Thoracic aorta (tissue), 2 donors: Measurements from ENCODE around the gene PLAAT3. TPM values are rescaled to one million over a fixed set of nuclear protein-coding genes. Genes with fewer than 3 reads are reported as not detected.
"Not testable (repeated sequence)": the region's sequence is repeated elsewhere in the genome, so short reads cannot be mapped to it uniquely, and the experiment has no call there.

Experiments
- ATAC-seq: fragments of 150-250 bp; one replicate; pipeline ENCODE4 v1.8.0; 2017; ENCODE audit warnings: low read depth; ENCODE audit not compliant: insufficient number of reproducible peaks, low FRiP score
- DNase-seq: peaks from one replicate; pipeline ENCODE4 v3.0.0-alpha.2; 2020; ENCODE audit warnings: low spot score
- H3K27ac ChIP-seq, 2 donors: fragments of 200-600 bp; sonication (generic); 1 replicate in 1 of 2; 2 replicates in 1 of 2; pipeline ENCODE4 v1.5.1; 2016; ENCODE audit warnings: mild to moderate bottlenecking in 2 of 2, moderate library complexity in 2 of 2
- H3K27me3 ChIP-seq: fragments of 200-600 bp; sonication (generic); replicated peaks from 2 replicates; pipeline ENCODE4 v1.6.0; 2016; ENCODE audit warnings: mild to moderate bottlenecking; ENCODE audit not compliant: insufficient read depth
- H3K36me3 ChIP-seq: fragments of 200-600 bp; sonication (generic); one replicate; pipeline ENCODE4 v1.5.1; 2016
- H3K4me1 ChIP-seq, 2 donors: fragments of 200-600 bp; sonication (generic); 1 replicate in 1 of 2; 2 replicates in 1 of 2; pipeline versions ENCODE4 v1.5.1 to v1.6.0; 2016; ENCODE audit warnings: low read depth in 2 of 2, mild to moderate bottlenecking in 1 of 2; ENCODE audit not compliant: control insufficient read depth in 1 of 2
- H3K4me3 ChIP-seq: fragments of 200-600 bp; sonication (generic); 2 replicates; pipeline ENCODE4 v1.5.1; 2016; ENCODE audit warnings: mild to moderate bottlenecking
- H3K9me3 ChIP-seq: fragments of 200-600 bp; sonication (generic); 2 replicates; pipeline ENCODE4 v1.5.1; 2016
- total RNA-seq, 2 donors: library from RNA; depleted of rRNA; stranded (reverse); fragments of >200 nt; gene quantifications; one replicate each; pipeline versions ENCODE4 v1.1.0 to v1.2.3, GENCODE V29; 2016
- TF ChIP-seq, protein P1 (sequence below): fragments of 200-600 bp; sonication (generic); IDR thresholded peaks from one replicate; pipeline ENCODE4 v1.5.1; 2019; ENCODE audit warnings: antibody characterized with exemption

PLAAT3 gene
- total RNA-seq, 2 donors from 2014 or later = 29.5 to 48.7 TPM

DNA sequence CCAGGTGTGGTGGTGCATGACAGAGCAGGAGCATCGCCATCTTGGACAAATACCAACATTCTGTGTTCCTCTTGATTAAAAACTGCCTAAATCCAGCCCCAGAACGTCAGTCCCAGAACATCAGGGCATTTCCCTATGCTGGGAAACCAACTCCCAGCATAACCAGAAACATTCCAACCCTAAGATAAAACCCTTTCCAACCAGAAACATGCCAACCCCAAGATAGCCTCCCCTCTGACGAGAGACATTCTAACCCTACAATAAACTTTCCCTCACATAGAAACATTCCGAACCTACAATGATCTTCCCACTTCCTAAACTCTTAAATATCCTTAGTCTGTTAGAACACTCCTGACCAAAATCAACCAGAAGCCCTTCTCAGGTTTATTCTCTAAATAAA lies 66.1 kb downstream of the PLAAT3 start:
- no peaks in the 10 kb centered on the region for H3K36me3 ChIP-seq
- no peak for ATAC-seq
- no peak overlapping the region for H3K4me3 ChIP-seq
- TF ChIP-seq, protein P1, sequence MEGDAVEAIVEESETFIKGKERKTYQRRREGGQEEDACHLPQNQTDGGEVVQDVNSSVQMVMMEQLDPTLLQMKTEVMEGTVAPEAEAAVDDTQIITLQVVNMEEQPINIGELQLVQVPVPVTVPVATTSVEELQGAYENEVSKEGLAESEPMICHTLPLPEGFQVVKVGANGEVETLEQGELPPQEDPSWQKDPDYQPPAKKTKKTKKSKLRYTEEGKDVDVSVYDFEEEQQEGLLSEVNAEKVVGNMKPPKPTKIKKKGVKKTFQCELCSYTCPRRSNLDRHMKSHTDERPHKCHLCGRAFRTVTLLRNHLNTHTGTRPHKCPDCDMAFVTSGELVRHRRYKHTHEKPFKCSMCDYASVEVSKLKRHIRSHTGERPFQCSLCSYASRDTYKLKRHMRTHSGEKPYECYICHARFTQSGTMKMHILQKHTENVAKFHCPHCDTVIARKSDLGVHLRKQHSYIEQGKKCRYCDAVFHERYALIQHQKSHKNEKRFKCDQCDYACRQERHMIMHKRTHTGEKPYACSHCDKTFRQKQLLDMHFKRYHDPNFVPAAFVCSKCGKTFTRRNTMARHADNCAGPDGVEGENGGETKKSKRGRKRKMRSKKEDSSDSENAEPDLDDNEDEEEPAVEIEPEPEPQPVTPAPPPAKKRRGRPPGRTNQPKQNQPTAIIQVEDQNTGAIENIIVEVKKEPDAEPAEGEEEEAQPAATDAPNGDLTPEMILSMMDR = no peak
- DNase-seq = no peak
- H3K27me3 ChIP-seq = no peaks in the 10 kb centered on the region
- H3K4me1 ChIP-seq = no peaks in the 10 kb centered on the region
- H3K9me3 ChIP-seq = no peaks in the 10 kb centered on the region
- no peak overlapping the region for H3K27ac ChIP-seq

DNA sequence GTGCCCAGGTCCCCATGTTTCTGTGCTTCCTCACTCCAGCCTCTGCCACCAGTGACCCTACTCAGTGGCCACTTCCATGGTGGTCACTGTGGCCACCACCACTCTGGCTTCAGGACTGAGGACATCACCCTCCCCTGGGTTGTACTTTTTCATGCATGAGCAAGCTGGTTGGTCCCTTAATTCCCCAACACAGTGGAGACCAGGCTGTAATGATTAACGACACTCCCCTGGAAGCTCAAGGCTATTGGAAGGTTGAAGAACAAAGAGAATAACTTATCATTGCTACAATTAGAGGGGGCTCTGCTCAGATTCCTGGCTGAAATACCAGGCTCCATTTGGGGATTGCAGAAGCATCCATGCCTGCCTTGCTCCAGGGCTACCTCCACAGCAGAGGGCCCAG lies 67.2 kb downstream of the PLAAT3 start:
- Histone ChIP-seq H3K27me3 (no peaks in the 10 kb centered on the region), H3K4me3 (no peak overlapping the region), H3K4me1 (no peaks in the 10 kb centered on the region), H3K9me3 (no peaks in the 10 kb centered on the region), H3K27ac (no peak overlapping the region), H3K36me3 (no peaks in the 10 kb centered on the region)
- ATAC-seq (no peak), DNase-seq (no peak)
- TF ChIP-seq, protein P1 = no peak

DNA sequence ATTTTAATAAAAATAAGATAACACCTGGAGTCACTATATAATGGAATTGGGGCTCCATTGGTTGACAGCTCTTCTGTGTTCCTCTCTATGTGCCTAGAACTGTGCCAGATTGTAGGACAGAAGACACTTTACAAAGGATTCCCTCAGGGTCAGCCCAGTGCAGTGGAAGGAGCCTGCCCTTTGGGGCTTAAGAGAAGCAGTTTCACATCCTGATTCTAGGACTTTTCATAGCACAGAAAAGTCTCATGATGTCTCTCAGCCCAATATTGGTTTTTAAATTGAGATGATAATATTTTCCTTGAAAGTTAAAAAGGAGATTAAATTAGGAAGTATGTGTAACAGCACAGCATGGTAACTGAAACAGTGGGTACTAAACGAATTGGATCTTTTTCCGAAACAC lies 70.5 kb downstream of the PLAAT3 start:
- no peaks in the 10 kb centered on the region for H3K36me3 ChIP-seq
- TF ChIP-seq, protein P1 = no peak

DNA sequence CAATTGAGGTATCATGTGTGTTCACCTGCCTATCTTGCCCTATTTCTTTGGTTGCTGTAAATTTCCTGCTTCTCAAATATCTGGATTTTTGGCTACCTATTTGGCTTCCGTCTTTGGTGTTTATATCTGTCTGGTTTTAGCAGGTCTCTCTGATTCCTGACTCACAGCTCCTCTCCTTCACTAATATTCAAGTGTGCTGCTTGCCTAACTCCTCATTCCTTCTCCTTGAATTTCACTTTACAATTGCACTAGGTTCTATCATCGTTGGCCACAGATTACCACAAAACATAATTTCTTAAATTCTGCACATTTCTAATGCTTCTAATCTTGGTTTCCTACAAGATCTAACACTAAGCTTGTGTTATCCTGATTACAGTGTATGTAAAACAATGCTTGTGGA lies 71.7 kb downstream of the PLAAT3 start:
- H3K27ac ChIP-seq, H3K4me3 ChIP-seq, ATAC-seq, H3K9me3 ChIP-seq, H3K27me3 ChIP-seq, DNase-seq, H3K36me3 ChIP-seq: not testable (repeated sequence)
- peaks cover 8 to 14% of the 10 kb centered on the region in 2 donors for H3K4me1 ChIP-seq

More for the DNA sequence above, 70.5 kb downstream of the PLAAT3 start:
- Histone ChIP-seq H3K9me3 (no peaks in the 10 kb centered on the region), H3K27me3 (no peaks in the 10 kb centered on the region), H3K27ac (no peak overlapping the region), H3K4me1 (peaks cover 0 to 2% of the 10 kb centered on the region in 2 donors), H3K4me3 (no peak overlapping the region)
- ATAC-seq (no peak), DNase-seq (no peak)

DNA sequence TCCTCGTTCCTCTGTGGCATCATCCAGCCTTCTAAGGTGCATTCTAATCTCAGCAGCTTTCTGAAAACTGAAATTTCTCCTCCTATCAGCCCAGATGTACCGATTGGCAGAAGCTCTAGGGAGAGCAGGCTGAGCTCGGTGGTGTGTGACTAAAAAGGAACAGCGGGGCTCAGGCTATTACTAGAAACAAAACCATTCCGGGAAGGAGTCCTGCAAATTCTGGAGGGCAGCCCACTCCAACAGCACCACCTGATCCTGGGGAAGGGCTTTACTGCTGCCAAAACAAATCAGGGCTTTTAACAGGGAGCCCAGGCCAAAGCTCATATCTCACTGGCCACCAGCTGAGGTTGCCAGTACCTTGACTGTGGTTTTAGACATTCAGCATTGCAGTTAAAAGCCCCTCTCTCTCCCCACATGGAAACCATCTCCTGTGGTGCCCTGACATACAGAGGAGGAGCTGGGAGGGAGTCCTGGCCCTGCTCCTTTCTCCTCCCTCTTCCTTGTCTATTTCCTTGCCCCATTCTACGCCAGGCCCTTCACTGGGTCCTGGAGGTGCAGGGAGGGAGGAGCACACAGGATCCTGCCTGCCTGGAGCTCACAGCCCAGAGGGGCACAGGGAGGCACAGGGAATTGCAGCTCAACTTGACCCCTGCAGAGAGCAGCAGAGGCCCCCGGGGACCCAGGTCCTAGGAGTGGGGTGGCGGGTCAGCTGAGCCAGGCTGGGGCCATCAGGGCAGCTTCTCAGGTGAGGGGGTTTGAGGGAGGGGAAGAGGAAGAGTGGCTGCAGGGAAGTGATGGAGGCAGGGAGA lies 76.7 kb downstream of the PLAAT3 start:
- no peaks in the 10 kb centered on the region for H3K9me3 ChIP-seq
- TF ChIP-seq, protein P1 = no peak
- H3K4me3 ChIP-seq = peak overlapping the region; percentile 74
- H3K4me1 ChIP-seq = peaks cover 11 to 35% of the 10 kb centered on the region in 2 donors
- H3K27me3 ChIP-seq = no peaks in the 10 kb centered on the region
- ATAC-seq (peak; percentile 74), DNase-seq (peak; percentile 52)
- H3K27ac ChIP-seq = peak overlapping the region; percentile 86 to 89
- H3K36me3 ChIP-seq = no peaks in the 10 kb centered on the region
